A549 (cell line): ENCODE data around the gene GIMD1. TPM values are rescaled to one million over a fixed set of nuclear protein-coding genes. Genes with fewer than 3 reads are reported as not detected.

Experiments used
- CBX2 ChIP-seq: fragments of 200-600 bp; sonication (generic); IDR thresholded peaks from 2 replicates; pipeline ENCODE4 v1.6.1; 2016; ENCODE audit warnings: low read depth, mild to moderate bottlenecking, borderline replicate concordance
- CEBPB ChIP-seq, 2 experiments: fragments of >200 bp in 1 of 2; sonication (Bioruptor Twin) in 1 of 2; formaldehyde crosslinking in 1 of 2; IDR thresholded peaks; 2 replicates each; pipeline ENCODE4 v1.6.1; 2012 to 2016
- EHMT2 ChIP-seq: fragments of 200-600 bp; sonication (generic); IDR thresholded peaks from 2 replicates; pipeline ENCODE4 v1.6.1; 2016; ENCODE audit warnings: antibody characterized with exemption, low read depth, mild to moderate bottlenecking, moderate library complexity
- FOSL2 ChIP-seq, 2 experiments: fragments of 450-650 bp in 1 of 2; fragments of >200 bp in 1 of 2; sonication (Bioruptor Twin) in 1 of 2; formaldehyde crosslinking; IDR thresholded peaks; 2 replicates each; pipeline versions ENCODE4 v1.5.0 to v1.6.1; 2016 to 2020; ENCODE audit warnings: mild to moderate bottlenecking in 1 of 2, moderate library complexity in 1 of 2
- HDAC2 ChIP-seq: fragments of 200-600 bp; sonication (generic); IDR thresholded peaks from 2 replicates; pipeline ENCODE4 v1.6.1; 2016
- HEYL ChIP-seq: fragments of 250-450 bp; sonication (Bioruptor Pico); IDR thresholded peaks from 2 replicates; pipeline ENCODE4 v1.8.0; 2021; ENCODE audit warnings: mild to moderate bottlenecking, moderate library complexity
- HOXA7 ChIP-seq: fragments of 250-450 bp; sonication (Bioruptor Pico); IDR thresholded peaks from 2 replicates; pipeline ENCODE4 v1.5.0; 2020; ENCODE audit warnings: mild to moderate bottlenecking, moderate library complexity
- HOXB13 ChIP-seq: fragments of 250-450 bp; sonication (Bioruptor Pico); IDR thresholded peaks from 2 replicates; pipeline ENCODE4 v1.5.0; 2020; ENCODE audit warnings: low read depth, mild to moderate bottlenecking, moderate library complexity
- HOXB5 ChIP-seq: fragments of 250-450 bp; sonication (Bioruptor Pico); IDR thresholded peaks from 2 replicates; pipeline ENCODE4 v1.5.0; 2020; ENCODE audit warnings: mild to moderate bottlenecking, moderate library complexity
- JUN ChIP-seq, 2 experiments: fragments of >200 bp; sonication (Bioruptor Twin); formaldehyde crosslinking; IDR thresholded peaks; 2 replicates in 1 of 2; 3 replicates in 1 of 2; pipeline ENCODE4 v1.6.1; 2016 to 2017
- KDM1A ChIP-seq: fragments of 200-600 bp; sonication (generic); IDR thresholded peaks from 2 replicates; pipeline ENCODE4 v1.6.1; 2016; ENCODE audit warnings: low read depth, mild to moderate bottlenecking
- KDM5A ChIP-seq: fragments of 200-600 bp; sonication (generic); IDR thresholded peaks from 2 replicates; pipeline ENCODE4 v1.6.1; 2016; ENCODE audit warnings: antibody characterized with exemption, mild to moderate bottlenecking
- MAZ ChIP-seq: fragments of 150-350 bp; IDR thresholded peaks from 2 replicates; pipeline ENCODE4 v1.6.1; 2014; ENCODE audit warnings: antibody characterized with exemption, low read depth, low read length, borderline replicate concordance
- NFE2L2 ChIP-seq: fragments of 150-350 bp; conservative IDR thresholded peaks from 2 replicates; pipeline ENCODE4 v1.6.1; 2014; ENCODE audit warnings: low read length
- NPAS2 ChIP-seq: fragments of 250-450 bp; sonication (Bioruptor Pico); IDR thresholded peaks from 2 replicates; pipeline ENCODE4 v1.8.0; 2022; ENCODE audit warnings: mild to moderate bottlenecking, moderate library complexity, borderline replicate concordance
- NR3C1 ChIP-seq: fragments of >200 bp; sonication (Bioruptor Twin); formaldehyde crosslinking; IDR thresholded peaks from 3 replicates; pipeline ENCODE4 v1.6.1; 2017
- POLR2A ChIP-seq: IDR thresholded peaks from 2 replicates; pipeline ENCODE4 v1.6.1; 2012; ENCODE audit warnings: mild to moderate bottlenecking, low read length
- RAD21 ChIP-seq, 2 experiments: fragments of >200 bp in 1 of 2; sonication (Bioruptor Twin) in 1 of 2; formaldehyde crosslinking in 1 of 2; IDR thresholded peaks in 1 of 2; conservative IDR thresholded peaks in 1 of 2; 2 replicates in 1 of 2; 3 replicates in 1 of 2; pipeline ENCODE4 v1.6.1; 2012 to 2018; ENCODE audit warnings: inconsistent platforms in 1 of 2
- RARB ChIP-seq: fragments of 250-450 bp; sonication (Bioruptor Pico); IDR thresholded peaks from 2 replicates; pipeline ENCODE4 v1.8.0; 2021; ENCODE audit warnings: mild to moderate bottlenecking, moderate library complexity
- SMC3 ChIP-seq: fragments of >200 bp; sonication (Bioruptor Twin); formaldehyde crosslinking; IDR thresholded peaks from 3 replicates; pipeline ENCODE4 v1.6.1; 2018; ENCODE audit warnings: inconsistent platforms
- SREBF2 ChIP-seq: fragments of 450-650 bp; IDR thresholded peaks from 2 replicates; pipeline ENCODE4 v1.6.1; 2014; ENCODE audit warnings: mild to moderate bottlenecking, moderate library complexity
- ZC3H11A ChIP-seq: fragments of 450-650 bp; IDR thresholded peaks from 2 replicates; pipeline ENCODE4 v1.6.1; 2014; ENCODE audit warnings: antibody characterized with exemption, mild to moderate bottlenecking
- polyA plus RNA-seq, 4 experiments: library from polyadenylated mRNA; depleted of rRNA in 3 of 4; stranded (reverse); fragments of >200 nt; fragmentation: RNase III in 1 of 4; extraction: RNeasy Plus Mini Kit Qiagen cat#74134 plus additional on column Dnase treatment in 1 of 4; gene quantifications; 2 replicates in 3 of 4; 3 replicates in 1 of 4; pipeline ENCODE4 v1.2.3, GENCODE V29; 2011 to 2017
- TF ChIP-seq, protein P1 (sequence below): fragments of >200 bp; sonication (Bioruptor Twin); formaldehyde crosslinking; IDR thresholded peaks from 3 replicates; pipeline ENCODE4 v1.5.1; 2016
- TF ChIP-seq, protein P2 (sequence below): fragments of 200-600 bp; sonication (generic); IDR thresholded peaks from 2 replicates; pipeline ENCODE4 v1.6.1; 2016; ENCODE audit warnings: antibody characterized with exemption, mild to moderate bottlenecking, moderate library complexity
- TF ChIP-seq, protein P3 (sequence below): fragments of >200 bp; sonication (Bioruptor Twin); formaldehyde crosslinking; IDR thresholded peaks from 2 replicates; pipeline ENCODE4 v1.6.1; 2016
- TF ChIP-seq, protein P4 (sequence below): IDR thresholded peaks from 2 replicates; pipeline ENCODE4 v1.6.1; 2012
- TF ChIP-seq, protein P5 (sequence below): fragments of 250-450 bp; sonication (Bioruptor Pico); IDR thresholded peaks from 2 replicates; pipeline ENCODE4 v1.5.0; 2021; ENCODE audit warnings: mild to moderate bottlenecking, moderate library complexity, borderline replicate concordance
- TF ChIP-seq, protein P6 (sequence below): fragments of >200 bp; sonication (Bioruptor Twin); formaldehyde crosslinking; IDR thresholded peaks from 3 replicates; pipeline ENCODE4 v1.6.1; 2016

Gene GIMD1
- polyA plus RNA-seq, 2 of the 4 experiments (the other 2 are of a cell fraction), result not detected

DNA sequence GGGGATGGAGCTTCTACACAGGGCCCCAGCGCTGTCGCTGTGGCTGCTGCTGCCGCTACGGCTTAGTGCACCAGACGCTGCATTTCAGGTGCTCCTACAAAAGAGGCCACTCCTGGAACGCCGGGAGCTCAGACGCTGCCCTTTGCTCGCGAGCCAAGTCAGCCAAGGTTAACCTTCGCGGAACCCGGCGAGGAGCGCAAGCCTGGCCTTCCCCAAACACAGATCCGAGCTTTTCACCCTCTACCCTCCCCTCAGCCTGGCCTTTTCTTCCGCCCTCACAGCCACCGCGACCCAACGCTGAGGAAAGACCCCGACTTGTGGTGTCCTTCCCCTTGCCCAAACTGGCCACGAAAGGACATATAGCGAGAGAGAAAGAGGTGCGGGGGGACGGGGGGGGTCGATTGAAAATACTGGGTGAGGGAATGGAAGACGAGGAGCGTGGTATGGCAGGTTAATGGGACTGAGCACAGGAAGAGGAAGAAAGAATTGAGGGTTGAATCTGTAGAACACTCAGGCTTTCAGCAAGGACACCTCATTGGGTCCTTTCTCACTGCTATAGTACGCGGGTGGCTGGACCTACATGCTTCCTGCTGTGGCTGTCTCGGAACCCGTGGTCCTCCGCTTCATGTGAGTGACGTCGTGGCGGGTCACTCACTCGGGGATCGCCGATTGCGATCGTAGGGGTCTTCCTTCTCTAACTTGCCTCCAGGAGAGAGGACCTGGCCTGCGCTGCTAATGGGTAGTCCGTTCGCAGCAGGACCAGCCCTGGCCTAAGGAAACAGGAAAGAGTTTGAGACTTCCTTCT is 52.4 kb downstream of the GIMD1 start, which contains the start of the genes AIMP1 and TBCK (continued):
- no peak for TF ChIP-seq EHMT2
- TF ChIP-seq, protein P1, sequence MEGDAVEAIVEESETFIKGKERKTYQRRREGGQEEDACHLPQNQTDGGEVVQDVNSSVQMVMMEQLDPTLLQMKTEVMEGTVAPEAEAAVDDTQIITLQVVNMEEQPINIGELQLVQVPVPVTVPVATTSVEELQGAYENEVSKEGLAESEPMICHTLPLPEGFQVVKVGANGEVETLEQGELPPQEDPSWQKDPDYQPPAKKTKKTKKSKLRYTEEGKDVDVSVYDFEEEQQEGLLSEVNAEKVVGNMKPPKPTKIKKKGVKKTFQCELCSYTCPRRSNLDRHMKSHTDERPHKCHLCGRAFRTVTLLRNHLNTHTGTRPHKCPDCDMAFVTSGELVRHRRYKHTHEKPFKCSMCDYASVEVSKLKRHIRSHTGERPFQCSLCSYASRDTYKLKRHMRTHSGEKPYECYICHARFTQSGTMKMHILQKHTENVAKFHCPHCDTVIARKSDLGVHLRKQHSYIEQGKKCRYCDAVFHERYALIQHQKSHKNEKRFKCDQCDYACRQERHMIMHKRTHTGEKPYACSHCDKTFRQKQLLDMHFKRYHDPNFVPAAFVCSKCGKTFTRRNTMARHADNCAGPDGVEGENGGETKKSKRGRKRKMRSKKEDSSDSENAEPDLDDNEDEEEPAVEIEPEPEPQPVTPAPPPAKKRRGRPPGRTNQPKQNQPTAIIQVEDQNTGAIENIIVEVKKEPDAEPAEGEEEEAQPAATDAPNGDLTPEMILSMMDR, result no peak
- TF ChIP-seq, protein P2, sequence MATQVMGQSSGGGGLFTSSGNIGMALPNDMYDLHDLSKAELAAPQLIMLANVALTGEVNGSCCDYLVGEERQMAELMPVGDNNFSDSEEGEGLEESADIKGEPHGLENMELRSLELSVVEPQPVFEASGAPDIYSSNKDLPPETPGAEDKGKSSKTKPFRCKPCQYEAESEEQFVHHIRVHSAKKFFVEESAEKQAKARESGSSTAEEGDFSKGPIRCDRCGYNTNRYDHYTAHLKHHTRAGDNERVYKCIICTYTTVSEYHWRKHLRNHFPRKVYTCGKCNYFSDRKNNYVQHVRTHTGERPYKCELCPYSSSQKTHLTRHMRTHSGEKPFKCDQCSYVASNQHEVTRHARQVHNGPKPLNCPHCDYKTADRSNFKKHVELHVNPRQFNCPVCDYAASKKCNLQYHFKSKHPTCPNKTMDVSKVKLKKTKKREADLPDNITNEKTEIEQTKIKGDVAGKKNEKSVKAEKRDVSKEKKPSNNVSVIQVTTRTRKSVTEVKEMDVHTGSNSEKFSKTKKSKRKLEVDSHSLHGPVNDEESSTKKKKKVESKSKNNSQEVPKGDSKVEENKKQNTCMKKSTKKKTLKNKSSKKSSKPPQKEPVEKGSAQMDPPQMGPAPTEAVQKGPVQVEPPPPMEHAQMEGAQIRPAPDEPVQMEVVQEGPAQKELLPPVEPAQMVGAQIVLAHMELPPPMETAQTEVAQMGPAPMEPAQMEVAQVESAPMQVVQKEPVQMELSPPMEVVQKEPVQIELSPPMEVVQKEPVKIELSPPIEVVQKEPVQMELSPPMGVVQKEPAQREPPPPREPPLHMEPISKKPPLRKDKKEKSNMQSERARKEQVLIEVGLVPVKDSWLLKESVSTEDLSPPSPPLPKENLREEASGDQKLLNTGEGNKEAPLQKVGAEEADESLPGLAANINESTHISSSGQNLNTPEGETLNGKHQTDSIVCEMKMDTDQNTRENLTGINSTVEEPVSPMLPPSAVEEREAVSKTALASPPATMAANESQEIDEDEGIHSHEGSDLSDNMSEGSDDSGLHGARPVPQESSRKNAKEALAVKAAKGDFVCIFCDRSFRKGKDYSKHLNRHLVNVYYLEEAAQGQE, result no peak
- TF ChIP-seq CEBPB (IDR thresholded peaks at IDR 0.05), result no peak
- no peak for TF ChIP-seq KDM1A
- no peak for TF ChIP-seq HEYL (CRISPR knock-in tag)
- TF ChIP-seq, protein P3, sequence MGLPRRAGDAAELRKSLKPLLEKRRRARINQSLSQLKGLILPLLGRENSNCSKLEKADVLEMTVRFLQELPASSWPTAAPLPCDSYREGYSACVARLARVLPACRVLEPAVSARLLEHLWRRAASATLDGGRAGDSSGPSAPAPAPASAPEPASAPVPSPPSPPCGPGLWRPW, result no peak
- TF ChIP-seq ZC3H11A, result no peak
- TF ChIP-seq, protein P4, sequence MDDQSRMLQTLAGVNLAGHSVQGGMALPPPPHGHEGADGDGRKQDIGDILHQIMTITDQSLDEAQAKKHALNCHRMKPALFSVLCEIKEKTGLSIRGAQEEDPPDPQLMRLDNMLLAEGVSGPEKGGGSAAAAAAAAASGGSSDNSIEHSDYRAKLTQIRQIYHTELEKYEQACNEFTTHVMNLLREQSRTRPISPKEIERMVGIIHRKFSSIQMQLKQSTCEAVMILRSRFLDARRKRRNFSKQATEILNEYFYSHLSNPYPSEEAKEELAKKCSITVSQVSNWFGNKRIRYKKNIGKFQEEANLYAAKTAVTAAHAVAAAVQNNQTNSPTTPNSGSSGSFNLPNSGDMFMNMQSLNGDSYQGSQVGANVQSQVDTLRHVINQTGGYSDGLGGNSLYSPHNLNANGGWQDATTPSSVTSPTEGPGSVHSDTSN, result no peak
- TF ChIP-seq SREBF2, result no peak
- TF ChIP-seq FOSL2 (IDR thresholded peaks at IDR 0.05), result no peak
- TF ChIP-seq FOSL2 (CRISPR knock-in tag; IDR thresholded peaks at IDR 0.05), result no peak
- no peak for TF ChIP-seq RAD21 (conservative IDR thresholded peaks at IDR 0.05 in 1 of 2, IDR thresholded peaks at IDR 0.05 in 1 of 2)
- peak; percentile 79 to 90 for TF ChIP-seq JUN (IDR thresholded peaks at IDR 0.05)
- TF ChIP-seq SMC3, result no peak
- TF ChIP-seq HOXA7, result no peak
- no peak for TF ChIP-seq NPAS2 (CRISPR knock-in tag)
- TF ChIP-seq, protein P5, sequence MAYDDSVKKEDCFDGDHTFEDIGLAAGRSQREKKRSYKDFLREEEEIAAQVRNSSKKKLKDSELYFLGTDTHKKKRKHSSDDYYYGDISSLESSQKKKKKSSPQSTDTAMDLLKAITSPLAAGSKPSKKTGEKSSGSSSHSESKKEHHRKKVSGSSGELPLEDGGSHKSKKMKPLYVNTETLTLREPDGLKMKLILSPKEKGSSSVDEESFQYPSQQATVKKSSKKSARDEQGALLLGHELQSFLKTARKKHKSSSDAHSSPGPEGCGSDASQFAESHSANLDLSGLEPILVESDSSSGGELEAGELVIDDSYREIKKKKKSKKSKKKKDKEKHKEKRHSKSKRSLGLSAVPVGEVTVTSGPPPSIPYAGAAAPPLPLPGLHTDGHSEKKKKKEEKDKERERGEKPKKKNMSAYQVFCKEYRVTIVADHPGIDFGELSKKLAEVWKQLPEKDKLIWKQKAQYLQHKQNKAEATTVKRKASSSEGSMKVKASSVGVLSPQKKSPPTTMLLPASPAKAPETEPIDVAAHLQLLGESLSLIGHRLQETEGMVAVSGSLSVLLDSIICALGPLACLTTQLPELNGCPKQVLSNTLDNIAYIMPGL (CRISPR knock-in tag), result no peak
- TF ChIP-seq KDM5A, result peak; percentile 68; the same call in 1 of the 2 replicates
- TF ChIP-seq HDAC2, result no peak
- TF ChIP-seq HOXB5 (CRISPR knock-in tag), result no peak
- TF ChIP-seq, protein P6, sequence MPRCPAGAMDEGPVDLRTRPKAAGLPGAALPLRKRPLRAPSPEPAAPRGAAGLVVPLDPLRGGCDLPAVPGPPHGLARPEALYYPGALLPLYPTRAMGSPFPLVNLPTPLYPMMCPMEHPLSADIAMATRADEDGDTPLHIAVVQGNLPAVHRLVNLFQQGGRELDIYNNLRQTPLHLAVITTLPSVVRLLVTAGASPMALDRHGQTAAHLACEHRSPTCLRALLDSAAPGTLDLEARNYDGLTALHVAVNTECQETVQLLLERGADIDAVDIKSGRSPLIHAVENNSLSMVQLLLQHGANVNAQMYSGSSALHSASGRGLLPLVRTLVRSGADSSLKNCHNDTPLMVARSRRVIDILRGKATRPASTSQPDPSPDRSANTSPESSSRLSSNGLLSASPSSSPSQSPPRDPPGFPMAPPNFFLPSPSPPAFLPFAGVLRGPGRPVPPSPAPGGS, result peak; percentile 44; the same call in 2 of the 3 replicates
- no peak for TF ChIP-seq HOXB13 (CRISPR knock-in tag)
- no peak for TF ChIP-seq MAZ
- no peak for TF ChIP-seq NFE2L2
- TF ChIP-seq RARB (CRISPR knock-in tag), result no peak
- TF ChIP-seq NR3C1, result no peak
- TF ChIP-seq CBX2, result no peak
- TF ChIP-seq POLR2A, result peak; percentile 63
